GM21786 (cell line): ENCODE results near the gene STX3.
"Not testable (repeated sequence)": the region's sequence is repeated elsewhere in the genome, so short reads cannot be mapped to it uniquely, and the experiment has no call there.

Experiments
- ATAC-seq: cut with Tn5 transposase; IDR thresholded peaks from one replicate; pipeline ENCODE4 v1.9.1; 2021; ENCODE audit not compliant: unreplicated experiment

Gene STX3

DNA sequence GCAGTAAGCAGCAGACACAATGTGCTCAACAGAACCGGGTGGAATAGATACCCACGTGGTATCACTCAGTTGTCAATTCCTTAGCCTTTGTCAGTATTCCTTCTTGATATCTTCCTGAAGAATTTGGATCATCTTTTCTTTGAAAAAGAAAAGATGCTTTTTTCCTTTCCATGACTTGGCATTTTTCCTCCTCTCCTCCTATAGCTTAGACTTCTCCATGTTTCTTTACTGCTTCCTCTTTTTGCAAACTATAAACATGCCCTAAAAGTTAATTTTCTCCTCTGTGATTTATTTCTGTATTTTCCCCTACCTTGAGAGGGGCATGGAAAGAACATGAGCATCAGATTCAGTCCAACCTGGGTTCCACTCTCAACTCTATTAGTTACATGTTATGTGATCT, 78.4 kb downstream of the STX3 start:
- ATAC-seq: no peak

DNA sequence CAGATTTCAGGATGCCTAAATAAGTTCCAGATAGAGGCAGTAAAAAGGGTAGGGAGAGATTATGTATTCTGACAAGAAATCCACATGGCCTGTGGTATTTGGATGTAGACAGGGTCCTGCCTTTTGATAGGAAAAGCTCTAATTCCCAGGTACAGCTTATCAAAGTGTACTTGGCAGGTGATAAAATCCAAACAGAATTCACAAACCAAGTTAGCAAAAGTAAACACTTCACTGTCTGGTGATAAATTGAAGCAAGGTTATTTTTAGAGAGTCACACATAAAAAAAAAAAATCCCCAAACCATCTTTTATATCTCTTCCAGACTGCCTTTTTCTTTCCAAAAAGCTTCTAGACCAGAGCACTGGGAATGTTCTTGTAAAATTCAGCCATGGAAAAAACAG, 84.4 kb downstream of the STX3 start:
- ATAC-seq: no peak

DNA sequence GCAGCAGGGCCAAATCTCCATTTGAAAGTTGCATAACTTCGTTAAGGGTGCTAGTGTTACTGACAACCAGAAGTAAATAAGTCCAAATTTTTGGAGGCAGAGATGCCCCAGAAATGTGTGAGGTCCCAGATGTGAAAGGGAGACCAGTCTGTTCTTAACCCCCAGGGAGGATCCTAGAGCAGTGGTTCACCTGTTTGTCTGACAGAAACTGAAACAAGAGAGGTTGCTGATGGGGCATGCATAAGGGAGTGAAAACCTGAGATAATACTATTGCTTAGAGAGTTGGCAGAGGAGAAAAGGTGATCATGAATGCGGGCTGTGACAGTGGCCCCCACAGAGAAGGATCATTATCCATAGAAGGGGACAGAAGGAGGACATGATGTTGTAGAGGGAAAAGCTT, 86.3 kb downstream of the STX3 start:
- ATAC-seq: no peak

DNA sequence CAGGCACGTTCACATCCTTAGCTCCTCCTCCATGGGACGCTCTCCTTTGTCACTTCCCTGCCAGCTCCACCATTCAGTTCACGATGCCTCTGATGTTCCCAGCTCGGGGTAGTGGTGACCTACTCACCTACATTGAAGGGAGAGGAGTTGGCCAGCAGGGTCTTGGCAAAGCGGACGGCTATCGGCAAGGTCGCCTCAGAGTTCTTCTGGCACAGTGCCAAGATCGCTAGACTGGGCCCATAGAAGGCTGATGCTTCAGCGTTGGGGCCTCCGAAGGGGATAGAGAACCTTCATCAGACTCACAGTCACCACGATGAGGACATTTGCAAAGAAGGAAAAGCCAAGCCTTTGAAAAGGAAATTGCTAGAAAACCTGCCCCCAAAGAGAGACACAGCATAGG, 87.1 kb downstream of the STX3 start:
- no peak for ATAC-seq

DNA sequence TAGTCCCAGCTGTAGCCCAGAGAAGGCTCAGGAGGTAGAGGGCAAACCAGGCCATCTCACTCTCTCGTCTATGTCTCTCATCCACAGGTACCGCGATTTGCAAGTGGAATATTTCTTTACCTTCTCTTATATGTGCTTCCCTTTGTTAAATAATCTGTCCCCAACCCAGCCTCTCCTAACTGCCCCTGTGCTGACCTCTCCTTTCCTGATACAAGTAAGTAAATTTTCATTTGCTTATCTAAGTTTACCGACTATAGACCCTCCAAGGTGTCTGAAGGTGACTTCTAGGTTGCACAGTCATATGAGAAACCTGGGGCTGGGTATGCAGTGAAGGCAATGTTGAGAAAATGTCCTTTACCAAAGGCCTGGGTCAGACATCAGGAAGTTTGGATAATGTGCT, 90.2 kb downstream of the STX3 start, which contains the start of gene CBLIF:
CBLIF (minus strand) TSS at position 101 of the 400 bp plus-strand sequence; CDS start at position 55, 46 bp downstream.
- no peak for ATAC-seq

DNA sequence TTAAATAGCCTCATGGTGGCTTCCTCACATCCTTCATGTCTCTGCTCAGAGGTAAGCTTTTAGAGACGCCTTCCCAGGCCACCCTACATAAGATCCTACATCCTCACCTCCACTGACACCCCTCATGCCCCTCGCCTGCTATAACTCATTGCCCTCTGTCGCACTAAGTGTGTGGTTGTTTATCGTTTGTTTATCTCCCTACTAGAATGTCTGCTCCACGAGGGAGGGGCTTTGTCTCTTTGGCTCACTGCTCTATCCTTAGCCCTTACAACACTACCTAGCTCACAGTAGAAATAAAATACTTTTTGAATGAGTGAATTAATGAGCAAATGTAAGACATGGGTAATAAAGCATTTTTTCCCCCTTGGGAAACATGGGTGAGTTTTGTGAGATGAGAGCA, 91.4 kb downstream of the STX3 start:
- no peak for ATAC-seq

DNA sequence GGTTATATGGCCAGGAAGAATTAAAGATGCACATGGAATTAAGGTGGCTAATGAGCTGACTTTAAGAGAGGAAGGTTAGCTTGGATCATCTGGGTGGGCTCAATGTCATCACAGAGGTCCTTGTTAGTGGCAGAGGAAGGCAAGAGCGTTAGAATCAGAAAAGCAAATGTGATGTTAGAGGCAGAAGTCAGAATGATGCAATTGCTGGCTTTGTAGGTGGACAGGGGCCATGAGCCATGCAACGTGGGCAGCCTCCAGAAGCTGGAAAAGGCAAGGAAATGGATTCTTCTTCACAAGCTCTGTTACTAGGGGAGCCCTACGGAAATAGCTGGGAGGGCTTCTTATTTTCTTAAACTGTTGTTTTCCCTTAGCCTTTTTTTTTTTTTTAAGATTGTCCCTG, 92.5 kb downstream of the STX3 start:
- no peak for ATAC-seq

DNA sequence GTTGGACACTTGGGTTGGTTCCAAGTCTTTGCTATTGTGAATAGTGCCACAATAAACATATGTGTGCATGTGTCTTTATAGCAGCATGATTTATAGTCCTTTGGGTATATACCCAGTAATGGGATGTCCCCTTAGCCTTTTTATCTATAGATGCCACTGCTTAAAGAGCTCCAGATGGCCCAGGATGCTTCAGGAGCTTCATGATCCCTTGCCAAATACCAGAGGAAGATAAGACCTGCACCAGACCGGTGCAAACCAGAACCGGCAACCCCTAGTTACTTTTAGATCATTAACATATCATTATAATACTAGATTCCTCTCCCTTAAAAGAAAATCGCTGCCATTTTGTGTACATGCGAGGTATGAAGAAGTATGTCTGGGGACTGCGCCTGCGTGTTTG, 93.3 kb downstream of the STX3 start:
- not testable (repeated sequence) for ATAC-seq

DNA sequence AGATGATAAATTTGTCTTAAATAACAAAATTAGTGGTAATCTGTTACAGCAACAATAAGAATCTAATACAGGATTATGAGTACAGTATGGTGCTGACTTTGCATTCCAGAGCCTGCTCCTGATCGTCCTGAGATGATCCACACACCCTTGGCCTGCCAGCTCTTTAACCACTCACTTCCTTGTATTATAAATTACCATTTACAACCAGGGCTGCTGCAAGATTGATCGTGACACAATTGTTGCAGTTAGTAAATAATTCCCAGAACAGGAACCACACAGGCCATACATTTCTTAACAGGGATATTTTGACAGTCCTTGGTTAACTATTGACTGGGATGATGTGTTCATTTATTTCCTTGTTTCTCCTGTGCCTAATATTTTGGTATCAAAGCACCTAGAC, 94.0 kb downstream of the STX3 start:
- ATAC-seq: no peak

DNA sequence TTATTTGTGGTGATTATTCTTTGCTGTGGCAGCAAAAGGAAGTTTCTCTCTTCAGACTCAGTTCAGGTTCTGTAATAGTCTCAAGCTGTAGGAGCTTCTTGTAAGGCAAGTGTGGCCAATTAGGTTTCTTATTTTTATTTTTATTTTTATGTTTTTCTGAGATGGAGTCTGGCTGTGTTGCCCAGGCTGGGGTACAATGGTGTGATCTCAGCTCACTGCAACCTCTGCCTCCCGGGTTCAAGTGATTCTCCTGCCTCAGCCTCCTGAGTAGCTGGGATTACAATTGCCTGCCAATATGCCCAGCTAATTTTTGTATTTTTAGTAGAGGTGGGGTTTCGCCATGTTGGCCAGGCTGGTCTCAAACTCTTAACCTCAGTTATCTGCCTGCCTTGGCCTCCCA, 94.4 kb downstream of the STX3 start:
- not testable (repeated sequence) for ATAC-seq

DNA sequence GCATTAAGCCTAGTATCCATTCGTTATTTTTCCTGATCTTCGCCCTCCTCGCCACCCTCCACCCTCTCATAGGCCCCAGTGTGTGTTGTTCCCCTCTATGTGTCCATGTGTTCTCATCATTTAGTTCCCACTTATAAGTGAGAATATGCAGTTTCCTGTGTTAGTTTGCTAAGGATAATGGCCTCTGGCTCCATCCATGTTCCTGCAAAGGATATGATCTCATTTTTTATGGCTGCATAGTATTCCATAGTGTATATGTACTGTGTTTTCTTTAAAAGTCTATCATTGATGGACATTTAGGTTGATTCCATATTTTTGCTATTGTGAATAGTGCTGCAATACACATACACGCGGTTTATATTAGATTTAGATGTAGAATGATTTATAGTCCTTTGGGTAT, 96.2 kb downstream of the STX3 start:
- not testable (repeated sequence) for ATAC-seq

DNA sequence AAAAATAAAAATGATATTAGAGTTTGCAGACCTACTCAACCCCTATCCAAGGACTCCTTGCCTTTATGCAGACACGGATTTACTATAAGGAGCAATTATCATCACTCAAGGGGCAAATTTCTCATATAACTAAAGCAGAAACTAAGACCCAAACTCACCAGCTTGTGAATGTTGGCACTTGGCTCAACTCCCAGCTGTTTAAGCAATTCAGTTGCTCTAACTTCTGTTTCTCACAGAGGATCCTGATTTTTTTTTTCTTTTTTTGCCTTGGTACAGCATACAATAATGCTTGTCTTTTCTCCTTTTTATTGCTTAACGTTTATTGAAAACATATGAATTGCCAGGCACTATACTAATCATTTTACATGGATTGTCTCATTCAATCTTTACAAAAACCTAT, 99.7 kb downstream of the STX3 start:
- no peak for ATAC-seq
